C4-2B (cell line): Measurements from ENCODE around the gene CCR5AS.

Source experiments
- ZFX ChIP-seq: fragments of 450-650 bp; IDR thresholded peaks from 2 replicates; pipeline ENCODE4 v1.6.1; 2017
- TF ChIP-seq, protein P1 (sequence below): fragments of 450-650 bp; conservative IDR thresholded peaks from 2 replicates; pipeline ENCODE4 v1.5.1; 2017; ENCODE audit warnings: mild to moderate bottlenecking

DNA sequence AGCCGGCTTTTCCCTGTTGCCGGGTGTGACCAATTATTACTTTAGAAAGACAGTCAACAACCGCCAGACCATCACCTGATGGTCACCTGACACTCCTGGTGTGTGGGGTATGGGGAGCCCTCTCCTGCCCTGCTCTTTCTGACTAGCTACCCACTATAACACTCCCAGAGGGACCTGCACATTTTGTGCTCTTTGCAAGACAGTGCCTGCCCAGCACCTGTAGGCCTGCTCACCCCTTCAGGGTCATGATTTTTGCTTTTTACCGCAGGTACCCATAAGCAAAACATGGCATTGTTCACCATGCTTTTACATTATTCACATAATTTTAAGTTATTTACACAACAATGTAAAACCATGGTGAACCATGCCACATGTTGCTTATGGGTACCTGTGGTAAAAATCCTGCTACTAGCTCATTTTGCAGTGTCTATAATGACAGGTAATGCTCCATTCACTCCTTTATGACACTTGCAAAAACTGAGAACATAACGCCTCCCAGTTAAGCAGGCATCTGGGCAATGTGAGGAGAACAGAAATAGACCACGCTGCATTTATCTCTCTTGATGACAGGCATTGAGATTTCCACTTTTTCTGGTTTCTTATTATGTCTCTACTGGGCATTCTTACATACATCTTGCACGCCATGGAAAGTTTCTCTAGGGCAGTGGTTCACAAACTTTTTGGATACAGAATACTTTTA is 10.1 kb upstream of the CCR5AS start:
- TF ChIP-seq, protein P1, sequence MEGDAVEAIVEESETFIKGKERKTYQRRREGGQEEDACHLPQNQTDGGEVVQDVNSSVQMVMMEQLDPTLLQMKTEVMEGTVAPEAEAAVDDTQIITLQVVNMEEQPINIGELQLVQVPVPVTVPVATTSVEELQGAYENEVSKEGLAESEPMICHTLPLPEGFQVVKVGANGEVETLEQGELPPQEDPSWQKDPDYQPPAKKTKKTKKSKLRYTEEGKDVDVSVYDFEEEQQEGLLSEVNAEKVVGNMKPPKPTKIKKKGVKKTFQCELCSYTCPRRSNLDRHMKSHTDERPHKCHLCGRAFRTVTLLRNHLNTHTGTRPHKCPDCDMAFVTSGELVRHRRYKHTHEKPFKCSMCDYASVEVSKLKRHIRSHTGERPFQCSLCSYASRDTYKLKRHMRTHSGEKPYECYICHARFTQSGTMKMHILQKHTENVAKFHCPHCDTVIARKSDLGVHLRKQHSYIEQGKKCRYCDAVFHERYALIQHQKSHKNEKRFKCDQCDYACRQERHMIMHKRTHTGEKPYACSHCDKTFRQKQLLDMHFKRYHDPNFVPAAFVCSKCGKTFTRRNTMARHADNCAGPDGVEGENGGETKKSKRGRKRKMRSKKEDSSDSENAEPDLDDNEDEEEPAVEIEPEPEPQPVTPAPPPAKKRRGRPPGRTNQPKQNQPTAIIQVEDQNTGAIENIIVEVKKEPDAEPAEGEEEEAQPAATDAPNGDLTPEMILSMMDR = no peak
- TF ChIP-seq ZFX = no peak
